Omental fat pad (tissue), 4 donors: ENCODE data around the gene SPAG17. TPM values are rescaled to one million over a fixed set of nuclear protein-coding genes. Genes with fewer than 3 reads are reported as not detected.

ENCODE experiments used
- ATAC-seq: fragments of 150-250 bp; one replicate; pipeline ENCODE4 v1.9.1; 2016; ENCODE audit warnings: mild to moderate bottlenecking, moderate library complexity; ENCODE audit not compliant: low FRiP score
- DNase-seq: peaks from one replicate; pipeline ENCODE4 v3.0.0-alpha.2; 2019; ENCODE audit warnings: low spot score
- total RNA-seq, 4 donors: library from RNA; depleted of rRNA; stranded (reverse); fragments of >200 nt; gene quantifications; one replicate each; pipeline ENCODE4 v1.1.0, GENCODE V29; 2016
- TF ChIP-seq, protein P1 (sequence below), 3 donors: fragments of 450-650 bp; IDR thresholded peaks; one replicate each; pipeline ENCODE4 v1.5.1; 2016 to 2017; ENCODE audit warnings: antibody characterized with exemption in 3 of 3, mild to moderate bottlenecking in 3 of 3, moderate library complexity in 2 of 3

Gene SPAG17
- total RNA-seq, 4 donors from 2014 or later: 0.16 to 1.2 (median 0.24) TPM; not detected in 1

DNA sequence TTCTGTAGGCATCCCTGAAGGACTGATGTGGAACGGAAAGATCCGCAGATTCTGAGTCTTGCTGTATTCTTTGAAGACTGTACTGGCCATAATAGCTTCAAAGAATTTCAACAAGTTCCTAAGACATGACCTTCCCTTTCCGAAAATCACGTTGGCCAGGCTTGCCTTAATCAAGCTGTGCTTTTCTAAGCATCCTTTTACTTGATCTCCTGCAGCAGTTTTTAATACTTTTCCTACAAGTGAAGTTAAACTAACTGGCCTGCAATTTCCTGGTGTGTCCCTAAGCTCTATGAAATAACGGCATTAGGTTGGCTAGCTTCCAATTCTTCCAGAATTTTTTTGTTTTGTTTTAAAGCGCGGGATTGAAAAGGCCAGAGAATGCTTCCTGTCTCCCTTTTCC, 40.3 kb downstream of the SPAG17 start:
- TF ChIP-seq, protein P1, sequence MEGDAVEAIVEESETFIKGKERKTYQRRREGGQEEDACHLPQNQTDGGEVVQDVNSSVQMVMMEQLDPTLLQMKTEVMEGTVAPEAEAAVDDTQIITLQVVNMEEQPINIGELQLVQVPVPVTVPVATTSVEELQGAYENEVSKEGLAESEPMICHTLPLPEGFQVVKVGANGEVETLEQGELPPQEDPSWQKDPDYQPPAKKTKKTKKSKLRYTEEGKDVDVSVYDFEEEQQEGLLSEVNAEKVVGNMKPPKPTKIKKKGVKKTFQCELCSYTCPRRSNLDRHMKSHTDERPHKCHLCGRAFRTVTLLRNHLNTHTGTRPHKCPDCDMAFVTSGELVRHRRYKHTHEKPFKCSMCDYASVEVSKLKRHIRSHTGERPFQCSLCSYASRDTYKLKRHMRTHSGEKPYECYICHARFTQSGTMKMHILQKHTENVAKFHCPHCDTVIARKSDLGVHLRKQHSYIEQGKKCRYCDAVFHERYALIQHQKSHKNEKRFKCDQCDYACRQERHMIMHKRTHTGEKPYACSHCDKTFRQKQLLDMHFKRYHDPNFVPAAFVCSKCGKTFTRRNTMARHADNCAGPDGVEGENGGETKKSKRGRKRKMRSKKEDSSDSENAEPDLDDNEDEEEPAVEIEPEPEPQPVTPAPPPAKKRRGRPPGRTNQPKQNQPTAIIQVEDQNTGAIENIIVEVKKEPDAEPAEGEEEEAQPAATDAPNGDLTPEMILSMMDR (IDR thresholded peaks at IDR 0.05): no peak
- ATAC-seq: no peak
- DNase-seq: no peak

DNA sequence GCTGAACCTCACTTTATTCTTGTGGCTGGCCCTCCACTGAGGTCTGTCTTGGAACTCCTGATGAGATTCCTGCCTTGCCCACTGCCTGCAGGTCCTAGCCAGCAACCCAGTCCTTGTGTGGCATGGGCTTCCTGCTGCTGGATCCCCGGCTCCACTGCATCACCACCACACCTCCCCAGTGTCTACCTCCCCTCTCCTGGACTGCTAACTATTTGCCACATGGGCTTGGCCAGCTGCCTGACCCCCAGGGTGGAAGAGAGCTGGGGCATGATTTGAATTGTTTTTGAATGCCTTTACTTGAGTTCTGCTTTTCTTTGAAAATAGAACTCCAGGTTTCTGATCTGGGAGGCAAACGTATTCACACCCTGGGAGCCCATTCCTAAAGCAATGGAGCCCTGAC, 41.2 kb downstream of the SPAG17 start:
- TF ChIP-seq, protein P1 (IDR thresholded peaks at IDR 0.05): no peak
- DNase-seq (no peak), ATAC-seq (no peak)

DNA sequence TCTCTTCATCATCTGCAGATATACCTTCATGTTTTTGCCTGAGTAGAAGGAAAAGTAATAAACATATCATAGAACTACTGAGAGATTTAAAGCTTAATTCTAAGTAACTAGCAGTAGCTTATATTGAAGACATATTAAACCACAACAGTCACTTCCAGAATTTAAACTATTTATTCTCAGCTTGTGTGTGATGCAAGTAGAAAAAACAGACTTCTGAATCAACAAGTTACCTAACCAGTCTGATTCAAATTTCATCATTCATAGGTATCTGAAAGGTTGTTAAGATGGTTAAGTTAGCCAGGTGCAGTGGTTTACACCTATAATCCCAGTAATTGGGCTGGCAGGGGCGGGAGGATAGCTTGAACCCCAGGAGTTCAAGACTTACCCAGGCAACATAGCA, 41.9 kb downstream of the SPAG17 start:
- DNase-seq: no peak
- TF ChIP-seq, protein P1 (IDR thresholded peaks at IDR 0.05): no peak
- ATAC-seq: no peak

DNA sequence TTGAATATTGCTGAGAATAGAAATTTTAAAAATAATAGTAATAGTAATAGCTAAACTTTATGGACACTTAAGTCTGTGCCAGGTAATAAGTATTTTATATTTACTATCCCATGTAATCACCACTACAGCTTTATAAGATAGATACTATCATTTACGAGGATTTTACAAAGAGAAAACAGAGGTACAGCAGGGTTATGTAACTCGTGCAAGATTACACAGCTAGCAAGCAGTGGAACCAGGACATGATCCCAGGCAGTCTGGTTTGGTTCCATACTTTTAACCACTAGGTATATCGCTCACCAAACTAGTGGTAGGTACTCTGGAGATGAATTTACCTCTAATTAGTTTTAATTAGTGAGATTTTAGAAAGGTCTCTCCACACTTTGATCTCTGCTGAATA, 42.5 kb downstream of the SPAG17 start:
- TF ChIP-seq, protein P1 (IDR thresholded peaks at IDR 0.05): no peak
- no peak for DNase-seq
- ATAC-seq: no peak

DNA sequence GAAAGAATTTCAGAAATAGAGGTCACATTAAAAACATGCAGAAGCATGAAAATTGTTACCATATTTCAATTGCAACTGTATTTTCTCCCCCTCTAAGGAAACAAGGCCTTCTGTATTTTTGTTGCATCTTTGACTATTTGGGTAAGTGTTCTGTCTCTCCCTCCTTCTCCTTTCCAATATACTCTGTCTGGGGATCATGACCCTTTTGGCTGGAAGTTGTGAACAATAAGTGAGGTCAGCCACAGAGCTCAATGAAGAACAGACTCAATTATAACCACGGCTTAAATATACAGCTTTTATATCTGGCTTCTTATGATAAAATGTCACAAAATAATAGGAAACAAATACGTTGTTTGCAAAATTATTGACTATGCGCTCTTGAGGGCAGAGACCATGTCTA, 47.1 kb downstream of the SPAG17 start:
- DNase-seq: no peak
- no peak for ATAC-seq
- TF ChIP-seq, protein P1 (IDR thresholded peaks at IDR 0.05): no peak

DNA sequence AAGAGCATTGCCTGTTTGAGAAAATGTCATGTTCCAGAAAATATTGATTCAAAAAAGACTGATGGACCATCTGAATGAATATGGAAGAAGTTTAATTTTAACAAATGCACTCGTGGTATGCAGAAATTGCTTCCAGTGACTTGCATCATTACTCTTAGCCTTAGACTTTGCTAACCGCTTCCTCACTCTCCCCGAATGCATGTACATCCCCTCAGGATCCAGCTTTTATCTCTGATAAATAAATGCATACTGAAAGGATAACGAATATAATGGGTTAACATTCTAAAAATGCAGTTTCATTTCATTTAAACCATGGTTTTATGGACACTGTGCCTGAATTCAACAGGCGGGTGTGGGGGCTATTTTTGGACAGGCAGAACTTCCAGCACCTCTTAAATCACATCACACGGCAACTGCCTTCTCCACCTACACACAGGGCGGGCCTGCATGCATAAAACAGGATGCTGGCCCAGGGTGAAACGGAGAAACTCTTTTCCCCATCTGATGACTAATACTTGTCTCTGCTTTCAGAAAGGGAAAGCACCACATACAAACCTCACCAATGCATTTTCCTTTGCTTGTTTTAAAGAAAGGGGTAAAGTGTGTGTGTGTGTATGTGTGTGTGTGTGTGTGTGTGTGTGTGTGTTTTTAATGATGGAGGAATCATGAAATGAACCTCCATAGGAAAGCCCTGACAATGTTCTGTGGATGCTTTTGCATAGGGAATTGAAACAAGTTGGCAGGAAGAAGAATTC, 48.7 kb downstream of the SPAG17 start:
- ATAC-seq (peak; percentile 93), DNase-seq (no peak)

More for the DNA sequence above, 48.7 kb downstream of the SPAG17 start:
- TF ChIP-seq, protein P1 (IDR thresholded peaks at IDR 0.05): no peak
